GM10847 (cell line): ENCODE results near the gene PFKFB3.

Source experiments
- POLR2A ChIP-seq: IDR thresholded peaks from 2 replicates; pipeline ENCODE4 v1.6.1; 2011; ENCODE audit not compliant: insufficient read length; ENCODE audit errors: extremely low read depth

PFKFB3 gene

DNA sequence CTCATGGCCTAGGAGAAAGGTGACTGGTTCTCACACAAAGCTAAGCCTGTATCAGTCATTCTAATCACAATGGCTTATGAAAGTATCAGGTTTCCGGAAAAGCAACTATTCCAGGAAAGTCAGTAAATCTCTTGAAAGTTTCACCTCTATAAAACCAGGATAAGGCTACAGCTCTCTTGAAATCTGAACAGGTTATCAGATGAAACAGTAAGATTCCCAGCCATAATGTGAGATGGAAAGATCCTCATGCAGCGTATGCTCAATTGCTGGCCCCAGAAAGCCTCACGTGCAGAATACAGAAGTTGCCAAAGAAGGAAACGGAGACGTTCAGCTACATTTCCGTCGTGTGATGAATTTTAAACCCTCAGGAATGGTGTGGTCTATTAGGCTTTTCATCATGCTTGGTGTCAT lies 90.0 kb downstream of the PFKFB3 start:
- TF ChIP-seq POLR2A: no peak

- TF ChIP-seq POLR2A: no peak
Observed at GRCh38 chr10:6296828-6297251, 94.1 kb downstream of the PFKFB3 start.

DNA sequence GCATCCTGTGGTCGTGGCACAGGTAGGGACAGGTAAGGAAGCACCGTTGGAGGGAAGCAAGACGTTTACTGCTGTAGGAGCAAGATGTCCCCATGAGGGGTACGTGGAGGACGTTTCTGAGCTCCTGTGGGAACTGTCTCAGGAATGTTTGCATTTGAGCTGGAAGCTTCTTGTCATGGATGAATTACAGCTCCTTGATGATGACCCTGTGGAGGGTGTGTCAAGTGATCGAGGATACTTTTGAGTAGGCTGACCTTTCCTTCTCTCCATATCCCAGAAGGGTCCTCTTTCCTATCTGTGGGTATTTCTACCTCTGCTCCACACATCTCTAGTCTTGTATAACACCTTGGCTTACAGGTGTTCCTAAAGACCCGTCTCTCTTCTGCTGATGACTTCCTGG lies 94.8 kb downstream of the PFKFB3 start:
- no peak for TF ChIP-seq POLR2A

GRCh38 chr10:6297951-6298381 lies 95.2 kb downstream of the PFKFB3 start:
- no peak for TF ChIP-seq POLR2A

DNA sequence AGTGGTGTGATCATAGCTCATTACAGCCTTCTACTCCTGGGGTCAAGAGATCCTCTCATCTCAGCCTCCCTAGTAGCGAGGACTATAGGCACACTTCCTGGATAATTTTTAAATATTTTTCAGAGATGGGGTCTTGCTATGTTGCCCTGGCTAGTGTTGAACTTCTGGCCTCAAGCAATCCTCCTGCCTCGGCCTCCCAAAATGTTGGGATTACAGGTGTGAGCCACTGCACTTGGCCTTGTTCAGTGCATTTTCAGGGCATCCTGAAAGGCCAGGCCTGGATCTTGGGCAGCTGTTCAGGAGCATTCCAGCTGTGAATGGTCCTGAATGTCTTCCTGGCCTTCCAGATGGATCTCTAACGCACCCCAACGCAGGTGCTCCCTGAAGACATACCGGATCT lies 95.7 kb downstream of the PFKFB3 start:
- no peak for TF ChIP-seq POLR2A

DNA sequence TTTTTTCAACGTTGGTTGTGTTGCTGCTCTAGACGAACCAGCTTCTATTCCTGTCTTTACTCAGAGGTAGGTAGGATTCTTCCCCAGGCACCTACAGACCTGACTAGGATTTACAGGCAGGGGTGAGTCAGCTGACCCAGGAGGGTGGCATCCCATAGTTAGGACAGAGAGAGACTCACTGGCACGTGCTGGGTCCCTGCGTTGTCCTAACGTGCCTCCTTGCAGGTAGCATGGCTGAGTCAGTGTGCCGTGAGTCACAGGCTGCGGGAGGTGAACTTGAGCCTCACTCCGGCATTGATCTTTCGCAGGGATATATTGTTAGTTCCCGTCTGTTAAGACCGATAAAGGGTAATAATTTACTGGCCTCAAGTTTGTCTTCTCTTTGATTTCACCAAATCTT lies 96.5 kb downstream of the PFKFB3 start:
- TF ChIP-seq POLR2A: no peak

GRCh38 chr10:6299743-6300105 lies 97.0 kb downstream of the PFKFB3 start:
- TF ChIP-seq POLR2A: no peak

DNA sequence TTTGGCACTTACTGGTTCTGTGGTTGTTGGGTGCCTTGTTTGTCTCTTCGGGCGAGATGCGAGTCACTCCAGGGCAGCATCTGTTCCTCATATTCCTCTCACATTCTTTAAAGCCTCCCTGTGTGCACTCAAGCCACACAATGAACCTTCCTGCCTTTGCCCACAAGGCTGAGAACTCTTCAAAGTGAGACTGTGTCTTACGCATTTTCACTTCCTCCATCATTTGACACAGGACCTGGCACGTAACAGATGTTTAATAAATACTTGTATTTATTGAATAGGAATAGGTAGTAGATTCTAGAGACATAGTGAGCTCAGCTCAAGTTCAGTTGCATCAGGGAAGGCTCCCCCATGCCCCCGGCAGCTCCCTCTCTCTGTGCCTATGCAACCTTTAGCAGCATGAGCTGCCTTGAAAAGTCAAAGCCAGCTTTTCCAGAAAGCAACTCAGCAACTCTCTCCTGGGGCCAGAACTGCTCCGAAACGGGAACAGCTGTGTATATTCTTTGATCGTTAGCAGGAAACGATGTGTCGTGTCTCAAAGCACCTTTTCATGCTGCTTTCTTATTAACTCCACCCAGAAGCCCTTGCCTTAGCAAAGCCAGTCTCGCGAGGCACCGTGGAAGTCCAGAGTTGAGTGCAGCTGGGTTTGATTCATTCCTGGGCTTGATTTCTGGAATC lies 97.5 kb downstream of the PFKFB3 start:
- no peak for TF ChIP-seq POLR2A

- TF ChIP-seq POLR2A: no peak
Observed at GRCh38 chr10:6300784-6301460, 98.2 kb downstream of the PFKFB3 start.

- no peak for TF ChIP-seq POLR2A
Observed at GRCh38 chr10:6301488-6302075, 98.8 kb downstream of the PFKFB3 start.
